ENCODE measurements around the gene GBX2. TPM values are rescaled to one million over a fixed set of nuclear protein-coding genes. Genes with fewer than 3 reads are reported as not detected.

The GBX2 gene
- total RNA-seq, 1 experiment from 2014 or later: 10.2 TPM

GRCh38 chr2:236177604-236177966, 9.4 kb upstream of the GBX2 start:
- Histone ChIP-seq H3K27me3 (ENCODE audit: control insufficient read depth, insufficient read depth, low read length) (no peaks in the 10 kb centered on the region), H3K4me3 (ENCODE audit: low read depth in 2 of 2, low read length in 2 of 2) (peak overlapping the region; percentile 61 to 84), H3K4me1 (ENCODE audit: control insufficient read depth, insufficient read depth, low read length) (peaks cover 17% of the 10 kb centered on the region), H3K27ac (ENCODE audit: low read length) (peak overlapping the region; percentile 87), H3K9me3 (ENCODE audit: control insufficient read depth, insufficient read depth, low read depth, low read length) (no peaks in the 10 kb centered on the region), H3K36me3 (ENCODE audit: control insufficient read depth, insufficient read depth, low read length) (no peaks in the 10 kb centered on the region)
- ChIA-PET CTCF (interaction anchor here (0.7 to 1.8 kb wide), 6 partner anchors 9 to 412 kb away, joined by 3 to 10 read pairs (median 4); partner anchors contain the start of gene GBX2), POLR2A (interaction anchor here (0.6 to 0.7 kb wide), 3 partner anchors 10 to 840 kb away, joined by 4 to 12 read pairs (median 6); no protein-coding TSS in a partner anchor)
- intact Hi-C loops (cut with micrococcal nuclease; ENCODE audit: unreplicated experiment) (loop anchor here (2.0 to 10.0 kb wide), 2 partner anchors 243 to 411 kb away; no protein-coding TSS in a partner anchor), in situ Hi-C loops (cut with HindIII; ENCODE audit: low pct_unique_long_range_greater_than_20kb, low sequenced_read_pairs) (no loop called here)
- TF ChIP-seq SIN3A (IDR thresholded peaks at IDR 0.05; ENCODE audit: borderline replicate concordance, insufficient read depth, low read depth, low read length) (no peak), CTCF (IDR thresholded peaks at IDR 0.05) (peak; percentile 93)
- BruUV-seq (replicated peaks): no TSS peak
- peak; percentile 82 for ATAC-seq
- DNase-seq (ENCODE audit: low read depth, low spot score): no peak

- no TSS peak for BruUV-seq (replicated peaks)
- in situ Hi-C loops (cut with HindIII; ENCODE audit: low pct_unique_long_range_greater_than_20kb, low sequenced_read_pairs): no loop called here
- Histone ChIP-seq H3K27ac (ENCODE audit: low read length) (no peak overlapping the region), H3K9me3 (ENCODE audit: control insufficient read depth, insufficient read depth, low read depth, low read length) (no peaks in the 10 kb centered on the region), H3K27me3 (ENCODE audit: control insufficient read depth, insufficient read depth, low read length) (no peaks in the 10 kb centered on the region), H3K4me1 (ENCODE audit: control insufficient read depth, insufficient read depth, low read length) (peaks cover 17% of the 10 kb centered on the region), H3K4me3 (ENCODE audit: low read depth in 2 of 2, low read length in 2 of 2) (no peak overlapping the region), H3K36me3 (ENCODE audit: control insufficient read depth, insufficient read depth, low read length) (no peaks in the 10 kb centered on the region)
- DNase-seq (ENCODE audit: low read depth, low spot score): no peak
- ChIA-PET CTCF (interaction anchor here (0.8 to 1.8 kb wide), 3 partner anchors 9 to 398 kb away, joined by 3 to 10 read pairs (median 6); partner anchors contain the start of gene GBX2), POLR2A (no interaction called here)
- ATAC-seq: no peak
- TF ChIP-seq TCF7L2 (IDR thresholded peaks at IDR 0.05; ENCODE audit: low read depth, low read length) (no peak), POLR2AphosphoS5 (IDR thresholded peaks at IDR 0.05; ENCODE audit: low read depth, low read length) (no peak), CTCF (IDR thresholded peaks at IDR 0.05) (no peak)
- intact Hi-C loops (cut with micrococcal nuclease; ENCODE audit: unreplicated experiment): loop anchor here (2.0 to 10.0 kb wide), 2 partner anchors 242 to 410 kb away; no protein-coding TSS in a partner anchor
These were observed 8.8 kb upstream of the GBX2 start for GRCh38 chr2:236176951-236177350.

GRCh38 chr2:236176417-236176816, 8.2 kb upstream of the GBX2 start:
- Histone ChIP-seq H3K9me3 (ENCODE audit: control insufficient read depth, insufficient read depth, low read depth, low read length) (no peaks in the 10 kb centered on the region), H3K27me3 (ENCODE audit: control insufficient read depth, insufficient read depth, low read length) (no peaks in the 10 kb centered on the region), H3K36me3 (ENCODE audit: control insufficient read depth, insufficient read depth, low read length) (no peaks in the 10 kb centered on the region), H3K4me1 (ENCODE audit: control insufficient read depth, insufficient read depth, low read length) (peaks cover 17% of the 10 kb centered on the region), H3K4me3 (ENCODE audit: low read depth in 2 of 2, low read length in 2 of 2) (no peak overlapping the region), H3K27ac (ENCODE audit: low read length) (no peak overlapping the region)
- ATAC-seq (peak; percentile 44; the same call in 1 of the 2 replicates), DNase-seq (ENCODE audit: low read depth, low spot score) (no peak)
- TF ChIP-seq REST (IDR thresholded peaks at IDR 0.05; ENCODE audit: insufficient read depth in 1 of 2, low read depth in 2 of 2, low read length in 1 of 2) (no peak), POLR2AphosphoS5 (IDR thresholded peaks at IDR 0.05; ENCODE audit: low read depth, low read length) (no peak), TCF7L2 (IDR thresholded peaks at IDR 0.05; ENCODE audit: low read depth, low read length) (no peak), SIN3A (IDR thresholded peaks at IDR 0.05; ENCODE audit: borderline replicate concordance, insufficient read depth, low read depth, low read length) (no peak), CTCF (IDR thresholded peaks at IDR 0.05) (peak; percentile 97)
- POLR2A ChIA-PET: no interaction called here
- intact Hi-C loops (cut with micrococcal nuclease; ENCODE audit: unreplicated experiment) (loop anchor here (2.0 to 10.0 kb wide), 2 partner anchors 242 to 410 kb away; no protein-coding TSS in a partner anchor), in situ Hi-C loops (cut with HindIII; ENCODE audit: low pct_unique_long_range_greater_than_20kb, low sequenced_read_pairs) (no loop called here)
- CTCF ChIA-PET: interaction anchor here (1.0 kb wide), 1 partner anchor 15 kb away, joined by 4 read pairs; no protein-coding TSS in a partner anchor
- BruUV-seq (replicated peaks): no TSS peak

Measured in Panc1 (cell line).